HTERT RPE-1 (cell line): ENCODE data around the gene OPHN1.

Experiments used
- in situ Hi-C: fragments of 300-500 bp; cut with MboI; formaldehyde crosslinking; loops from 4 replicates; pipeline ENCODE4 v1.14.3; 2020; ENCODE audit warnings: low sequenced_read_pairs

Gene OPHN1

GRCh38 chrX:68183612-68184214 is 249.6 kb downstream of the OPHN1 start:
- in situ Hi-C loops: no loop called here

- in situ Hi-C loops: no loop called here
These were observed 252.7 kb downstream of the OPHN1 start for GRCh38 chrX:68180579-68180978.

- in situ Hi-C loops: no loop called here
These were observed 253.9 kb downstream of the OPHN1 start for GRCh38 chrX:68179355-68179754.

- in situ Hi-C loops: no loop called here
These were observed 255.8 kb downstream of the OPHN1 start for GRCh38 chrX:68177542-68177941.

- in situ Hi-C loops: no loop called here
These were observed 257.7 kb downstream of the OPHN1 start for GRCh38 chrX:68175562-68175961.

- in situ Hi-C loops: no loop called here
These were observed 269.9 kb downstream of the OPHN1 start for GRCh38 chrX:68163441-68163840.

- in situ Hi-C loops: no loop called here
These were observed 285.4 kb downstream of the OPHN1 start for GRCh38 chrX:68147848-68148247.

- in situ Hi-C loops: no loop called here
These were observed 287.2 kb downstream of the OPHN1 start for GRCh38 chrX:68146054-68146453.

- in situ Hi-C loops: no loop called here
These were observed 293.5 kb downstream of the OPHN1 start for GRCh38 chrX:68139791-68140190.

- in situ Hi-C loops: no loop called here
These were observed 300.1 kb downstream of the OPHN1 start for GRCh38 chrX:68133181-68133580.

- in situ Hi-C loops: no loop called here
These were observed 300.5 kb downstream of the OPHN1 start for GRCh38 chrX:68132749-68133148.

- in situ Hi-C loops: no loop called here
These were observed 311.5 kb downstream of the OPHN1 start for GRCh38 chrX:68121835-68122234.

GRCh38 chrX:68121371-68121770 is 311.9 kb downstream of the OPHN1 start:
- in situ Hi-C loops: no loop called here

- in situ Hi-C loops: no loop called here
These were observed 317.9 kb downstream of the OPHN1 start for GRCh38 chrX:68115371-68115770.

GRCh38 chrX:68114573-68115129 is 318.6 kb downstream of the OPHN1 start:
- in situ Hi-C loops: no loop called here

- in situ Hi-C loops: no loop called here
These were observed 319.3 kb downstream of the OPHN1 start for GRCh38 chrX:68113837-68114572.

- in situ Hi-C loops: no loop called here
These were observed 321.0 kb downstream of the OPHN1 start for GRCh38 chrX:68112321-68112720.

GRCh38 chrX:68109162-68109561 is 324.1 kb downstream of the OPHN1 start:
- in situ Hi-C loops: no loop called here

- in situ Hi-C loops: no loop called here
These were observed 334.9 kb downstream of the OPHN1 start for GRCh38 chrX:68098431-68098830.

GRCh38 chrX:68090266-68090665 is 343.0 kb downstream of the OPHN1 start:
- in situ Hi-C loops: no loop called here

GRCh38 chrX:68087526-68087925 is 345.8 kb downstream of the OPHN1 start:
- in situ Hi-C loops: no loop called here

GRCh38 chrX:68086709-68087108 is 346.6 kb downstream of the OPHN1 start:
- in situ Hi-C loops: no loop called here
